NCI-H2196 (cell line): ENCODE results near the gene TBC1D2B.

Experiments
- DNase-seq: peaks from one replicate; lab custom pipeline; 2025; ENCODE audit not compliant: unreplicated experiment; lab: John Stamatoyannopoulos, UW

Gene TBC1D2B

DNA sequence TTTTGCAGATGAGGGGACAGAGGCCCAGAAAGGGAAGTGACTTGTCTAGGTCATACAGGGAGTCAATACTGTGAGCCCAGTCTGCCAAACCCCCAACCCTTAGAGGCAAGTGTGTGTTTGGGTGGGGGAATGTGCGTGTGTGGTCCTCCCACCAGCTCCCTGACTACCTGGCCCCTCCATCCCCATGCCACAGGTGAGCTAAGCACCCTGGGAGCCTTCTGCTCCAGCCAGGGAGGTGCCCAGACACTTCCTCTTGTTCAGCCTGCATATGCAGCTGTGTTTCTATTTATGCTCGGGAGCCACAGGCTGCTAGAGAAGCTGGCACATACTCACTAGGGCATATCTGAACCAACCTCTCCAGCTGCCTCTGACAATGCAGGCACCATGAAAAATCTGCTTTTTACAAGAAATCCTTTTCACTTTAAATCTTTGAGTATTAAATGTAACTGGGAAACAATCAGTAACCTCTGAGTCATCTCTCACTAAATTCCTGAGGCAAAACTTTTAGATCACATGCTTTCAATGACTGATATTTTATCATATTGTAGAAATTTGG is 20.7 kb downstream of the TBC1D2B start:
- peak; percentile 7 for DNase-seq

DNA sequence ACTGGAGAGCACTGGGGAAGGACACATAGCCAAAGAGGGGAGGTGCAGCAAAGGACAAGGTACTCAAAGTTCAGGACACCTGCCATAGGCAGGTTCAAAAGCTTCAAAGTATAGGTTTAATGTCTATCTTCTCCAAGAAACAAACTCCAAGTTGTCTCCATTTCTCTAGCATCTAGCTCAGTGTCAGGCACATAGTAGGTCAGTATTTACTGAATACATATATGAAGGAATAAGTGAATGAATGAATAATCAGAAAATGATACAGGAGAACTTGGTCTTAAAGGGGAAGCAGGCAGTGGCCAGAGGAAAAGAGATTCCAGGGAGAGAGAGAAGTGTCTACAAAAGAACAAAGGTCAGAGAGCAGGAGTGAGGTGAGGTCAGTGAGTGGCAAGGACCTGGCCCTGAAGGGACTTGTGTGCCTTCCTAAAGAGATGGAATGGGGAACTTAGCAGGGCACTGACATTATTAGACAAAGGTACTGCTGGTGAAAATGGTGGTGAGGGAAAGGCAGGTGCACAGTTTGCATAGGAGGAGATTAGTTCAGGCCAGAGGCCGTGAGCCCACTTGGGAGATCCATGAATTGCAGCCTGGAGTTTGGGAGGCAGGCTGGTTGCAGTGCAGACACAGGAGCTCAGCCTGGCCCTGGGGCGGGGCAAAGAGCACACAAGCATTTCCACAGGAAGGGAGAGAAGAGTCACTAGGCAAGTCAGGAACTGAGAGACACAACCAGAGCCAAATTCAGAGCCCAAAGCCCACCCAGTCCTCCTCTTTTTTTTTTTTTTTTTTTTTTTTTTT is 21.4 kb downstream of the TBC1D2B start:
- DNase-seq = no peak

GRCh38 chr15:78054966-78055365 is 22.5 kb downstream of the TBC1D2B start:
- no peak for DNase-seq

GRCh38 chr15:78054518-78054917 is 23.0 kb downstream of the TBC1D2B start:
- DNase-seq = no peak

DNA sequence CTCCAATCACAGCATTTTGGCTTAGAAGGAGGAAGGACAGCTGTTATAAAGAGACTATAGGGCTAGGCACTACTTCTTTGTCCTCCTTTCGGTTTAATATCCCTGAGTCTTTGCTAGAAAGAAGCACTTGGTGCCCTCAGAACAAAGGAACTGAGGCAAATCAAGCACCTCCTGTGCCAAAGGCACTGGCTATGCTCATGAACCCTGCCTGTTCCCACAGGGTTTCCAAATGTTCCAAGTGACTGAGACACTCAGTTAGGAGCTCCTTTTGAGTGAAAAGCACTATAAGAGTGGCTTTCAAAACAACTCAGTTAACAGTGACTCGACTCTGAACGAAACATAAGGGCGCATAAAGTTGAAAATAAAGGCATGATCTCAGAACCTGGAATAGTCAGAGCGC is 25.0 kb downstream of the TBC1D2B start:
- no peak for DNase-seq

DNA sequence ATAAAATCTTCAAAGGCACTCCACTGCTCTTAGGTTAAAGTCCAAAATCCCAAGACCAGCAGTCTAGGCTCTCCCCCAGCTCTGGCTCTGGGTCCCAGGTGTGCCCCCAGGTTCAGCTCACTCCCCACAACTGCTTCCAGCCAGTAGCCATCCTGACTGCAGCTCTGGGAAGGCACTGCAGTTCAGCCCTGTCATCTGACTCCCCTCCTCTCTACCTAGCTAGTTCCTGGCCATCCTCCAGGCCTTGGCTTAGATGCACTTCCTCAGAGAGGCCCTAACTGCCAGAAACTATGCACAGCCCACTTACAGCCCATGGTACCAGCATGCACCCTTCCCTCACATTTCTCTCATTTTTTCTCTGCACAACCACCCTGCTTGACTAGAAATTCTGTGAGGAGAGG is 25.5 kb downstream of the TBC1D2B start:
- peak; percentile 32 for DNase-seq

- no peak for DNase-seq
These were observed 25.9 kb downstream of the TBC1D2B start for GRCh38 chr15:78051596-78051995.

DNA sequence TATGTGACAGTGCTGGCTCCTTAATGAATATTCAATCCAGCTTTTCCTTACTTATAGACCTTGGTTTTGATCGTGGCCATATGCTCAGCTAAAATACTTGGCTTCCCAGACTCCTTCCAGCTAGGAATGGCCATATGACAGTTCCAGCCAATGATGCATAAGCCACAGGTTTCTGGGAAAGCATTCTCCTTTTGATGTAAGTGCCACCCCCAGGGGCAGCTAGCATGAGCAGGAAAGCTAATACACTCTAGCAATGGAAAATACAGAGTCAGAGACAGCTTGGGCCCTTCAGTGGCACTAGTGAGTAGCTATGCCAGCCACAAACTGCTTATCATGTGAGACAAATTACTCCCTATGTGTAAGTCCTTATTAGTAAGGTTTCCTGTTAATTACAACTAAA is 26.7 kb downstream of the TBC1D2B start:
- no peak for DNase-seq

DNA sequence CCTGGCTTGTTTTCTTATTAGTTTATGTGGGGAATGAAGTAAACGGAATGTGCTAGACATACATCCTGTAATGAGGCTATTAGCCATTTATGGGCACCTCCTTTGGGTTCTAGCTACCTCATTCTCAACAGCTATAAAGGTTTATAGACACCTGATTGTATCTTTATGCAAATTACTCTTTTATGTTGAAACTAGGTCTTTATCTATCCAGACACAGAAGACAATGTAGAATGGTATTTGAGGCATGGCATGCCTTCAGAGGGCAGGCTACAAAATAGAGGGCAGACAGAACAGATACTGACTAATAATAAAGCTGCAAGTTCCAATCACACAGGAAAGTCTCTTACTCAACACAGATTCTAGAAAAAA is 27.1 kb downstream of the TBC1D2B start:
- no peak for DNase-seq

DNA sequence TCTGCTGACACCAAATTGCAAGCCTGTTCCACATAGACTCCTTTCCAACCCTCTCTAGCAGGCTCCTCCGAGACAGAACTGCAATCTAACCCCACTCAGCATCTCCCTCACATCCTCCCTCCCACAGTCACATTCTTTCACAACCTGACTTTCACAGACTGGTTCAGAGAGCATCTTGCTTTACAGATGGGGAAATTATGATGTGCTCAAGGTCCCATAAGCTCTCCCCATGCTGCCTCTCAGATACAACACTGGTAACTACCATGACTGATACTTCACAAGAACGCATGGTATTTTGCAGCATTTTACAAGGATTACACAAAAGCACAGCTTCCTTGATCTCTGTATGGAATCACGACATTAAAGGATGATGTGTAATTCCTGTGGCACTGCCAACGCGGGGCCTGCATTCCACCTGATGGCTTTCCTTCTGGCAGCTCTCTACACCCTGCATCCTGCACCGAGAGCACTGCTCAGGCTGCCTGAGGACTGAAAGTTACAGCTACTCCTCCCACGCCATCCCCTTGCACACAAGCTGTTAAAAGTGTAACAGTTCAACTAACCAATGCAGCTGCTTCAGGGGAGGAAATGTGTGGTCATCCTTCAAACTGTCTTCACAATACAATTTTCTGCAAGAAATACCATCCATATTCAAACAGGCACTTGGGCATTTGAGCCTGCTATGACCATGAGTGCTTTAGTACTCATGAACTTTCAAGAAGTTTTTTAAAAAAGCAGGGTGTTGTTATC is 27.6 kb downstream of the TBC1D2B start:
- no peak for DNase-seq

DNA sequence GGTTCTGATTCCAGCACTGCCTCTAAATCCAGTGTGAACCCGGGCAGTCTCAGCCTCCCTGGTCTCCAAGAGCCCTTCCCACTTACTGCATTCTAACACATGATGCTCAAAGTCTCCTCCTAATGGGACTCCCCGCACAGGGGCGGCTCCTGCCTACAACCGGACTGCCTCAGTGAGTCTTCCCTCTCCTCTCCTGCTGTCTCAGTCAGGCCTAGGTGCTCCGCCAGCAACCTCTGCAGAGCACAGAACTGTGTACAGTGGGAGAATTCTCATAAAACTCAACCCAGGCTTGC is 28.9 kb downstream of the TBC1D2B start:
- no peak for DNase-seq

- no peak for DNase-seq
These were observed 29.5 kb downstream of the TBC1D2B start for GRCh38 chr15:78047761-78048627.

DNA sequence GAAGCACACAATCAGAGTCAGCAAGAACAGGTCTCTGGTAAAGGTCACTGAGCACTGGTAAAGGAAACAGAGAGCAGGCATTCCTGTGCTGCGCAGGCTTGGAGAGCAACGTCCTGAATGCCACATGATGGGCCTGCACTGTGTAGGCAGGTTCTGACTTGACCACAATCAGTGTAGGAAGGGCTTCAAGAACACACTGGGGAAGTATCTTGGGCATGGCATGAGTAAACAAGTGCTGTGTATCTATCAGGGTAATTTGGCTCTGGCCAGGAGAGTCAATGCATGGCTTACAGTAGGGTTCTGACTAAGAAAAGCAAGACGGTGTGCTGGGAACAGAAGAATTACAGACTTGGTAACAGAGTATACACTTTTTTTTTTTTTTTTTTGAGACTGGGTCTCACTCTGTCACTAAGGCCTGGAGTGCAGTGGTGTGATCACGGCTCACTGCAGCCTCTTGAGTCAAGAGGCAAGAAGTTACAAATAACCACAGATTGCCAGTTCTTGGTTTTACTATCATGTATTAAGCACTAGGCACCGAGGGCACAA is 30.6 kb downstream of the TBC1D2B start:
- DNase-seq = no peak

GRCh38 chr15:78045189-78045588 is 32.3 kb downstream of the TBC1D2B start:
- DNase-seq = no peak

GRCh38 chr15:78044407-78045155 is 32.9 kb downstream of the TBC1D2B start:
- no peak for DNase-seq

DNA sequence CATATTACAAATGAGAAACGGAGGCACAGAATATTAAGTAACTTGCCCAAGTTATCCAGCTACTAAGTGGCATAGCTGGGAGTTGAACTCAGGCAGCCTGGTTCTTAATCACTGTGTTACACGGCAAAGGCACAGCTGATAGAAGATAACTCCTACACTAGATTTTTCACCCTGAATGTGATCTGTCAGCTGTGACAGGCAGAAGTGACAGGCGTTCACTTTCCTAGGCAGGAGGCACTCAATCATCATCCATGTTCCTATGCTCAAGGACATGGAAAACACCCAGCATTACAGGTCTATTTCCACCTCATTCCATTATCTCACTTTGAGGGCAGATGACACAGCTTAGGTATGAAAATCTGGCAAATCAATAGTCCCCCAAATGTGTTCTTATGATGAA is 35.6 kb downstream of the TBC1D2B start:
- DNase-seq = no peak

GRCh38 chr15:78040653-78041244 is 36.8 kb downstream of the TBC1D2B start:
- DNase-seq = no peak

- no peak for DNase-seq
These were observed 38.8 kb downstream of the TBC1D2B start for GRCh38 chr15:78038585-78039247.

GRCh38 chr15:78037779-78038305 is 39.7 kb downstream of the TBC1D2B start:
- DNase-seq = no peak
